ENCODE data around the gene DHRS1. TPM values are rescaled to one million over a fixed set of nuclear protein-coding genes. Genes with fewer than 3 reads are reported as not detected.

Gene DHRS1
- total and polyA plus RNA-seq, 3 experiments from 2014 or later: 9.3 to 34.8 (median 9.8) TPM

- H3K27ac Mint-ChIP-seq: peak overlapping the region; percentile 25 to 93 (median 78)
- H3K27me3 Mint-ChIP-seq: peaks cover 4 to 12% of the 10 kb centered on the region in 2 donors
- H3K9me3 Mint-ChIP-seq: no peaks in the 10 kb centered on the region
- Histone ChIP-seq H3K27me3 (ENCODE audit: insufficient read depth, low read length, poor library complexity, severe bottlenecking) (no peaks in the 10 kb centered on the region), H3K27ac (ENCODE audit: low read depth, low read length) (no peak overlapping the region), H3K4me3 (ENCODE audit: low read length) (no peak overlapping the region), H3K4me1 (ENCODE audit: insufficient read depth, low read length) (peaks cover 44% of the 10 kb centered on the region), H3K9me3 (ENCODE audit: low read length) (no peaks in the 10 kb centered on the region), H3K36me3 (ENCODE audit: insufficient read depth, low read length) (no peaks in the 10 kb centered on the region)
- CTCF ChIA-PET: interaction anchor here (0.8 to 16.8 kb wide), 4 partner anchors 10 to 104 kb away, joined by 3 to 265 read pairs (median 6); partner anchors contain the start of genes CIDEB, DHRS1, LTB4R and LTB4R2
- H3K4me3 Mint-ChIP-seq: peak overlapping the region in 4 of 7 donors; percentile 15 to 61 (median 43)
- no peaks in the 10 kb centered on the region for H3K36me3 Mint-ChIP-seq
- POLR2A ChIA-PET: no interaction called here
- DNase-seq: no peak
- H3K4me1 Mint-ChIP-seq: peaks cover 49 to 56% (median 53%) of the 10 kb centered on the region in 3 donors
Observed at GRCh38 chr14:24327303-24327702, 27.7 kb upstream of the DHRS1 start.

- ChIA-PET CTCF (interaction anchor here (1.2 to 16.8 kb wide), 2 partner anchors 19 to 105 kb away, joined by 4 to 265 read pairs; partner anchors contain the start of genes CIDEB, DHRS1, LTB4R and LTB4R2), POLR2A (interaction anchor here (1.0 kb wide), 1 partner anchor 12 kb away, joined by 3 read pairs; no protein-coding TSS in a partner anchor)
Observed at GRCh38 chr14:24325963-24326362, 26.4 kb upstream of the DHRS1 start.

GRCh38 chr14:24325041-24325530 lies 25.5 kb upstream of the DHRS1 start:
- H3K27me3 ChIP-seq (ENCODE audit: insufficient read depth, low read length, poor library complexity, severe bottlenecking): no peaks in the 10 kb centered on the region
- Mint-ChIP-seq H3K27me3 (peaks cover 3 to 6% of the 10 kb centered on the region in 2 donors), H3K4me3 (no peak overlapping the region), H3K9me3 (no peaks in the 10 kb centered on the region), H3K27ac (peak overlapping the region in 1 of 8 donors; percentile 15), H3K36me3 (no peaks in the 10 kb centered on the region), H3K4me1 (peaks cover 29 to 34% (median 32%) of the 10 kb centered on the region in 3 donors)
- H3K36me3 ChIP-seq (ENCODE audit: insufficient read depth, low read length): no peaks in the 10 kb centered on the region
- POLR2A ChIA-PET: no interaction called here
- H3K9me3 ChIP-seq (ENCODE audit: low read length): no peaks in the 10 kb centered on the region
- H3K27ac ChIP-seq (ENCODE audit: low read depth, low read length): no peak overlapping the region
- CTCF ChIA-PET: interaction anchor here (1.2 to 16.8 kb wide), 4 partner anchors 9 to 106 kb away, joined by 4 to 265 read pairs (median 20); partner anchors contain the start of genes ADCY4, CIDEB, DHRS1 and LTB4R
- H3K4me1 ChIP-seq (ENCODE audit: insufficient read depth, low read length): peaks cover 25% of the 10 kb centered on the region
- no peak for DNase-seq
- H3K4me3 ChIP-seq (ENCODE audit: low read length): no peak overlapping the region

More at GRCh38 chr14:24325963-24326362, 26.4 kb upstream of the DHRS1 start:
- H3K4me3 ChIP-seq (ENCODE audit: low read length): no peak overlapping the region
- no peaks in the 10 kb centered on the region for H3K27me3 ChIP-seq (ENCODE audit: insufficient read depth, low read length, poor library complexity, severe bottlenecking)
- no peaks in the 10 kb centered on the region for H3K9me3 Mint-ChIP-seq
- no peaks in the 10 kb centered on the region for H3K9me3 ChIP-seq (ENCODE audit: low read length)
- no peak overlapping the region for H3K27ac ChIP-seq (ENCODE audit: low read depth, low read length)
- no peak overlapping the region for H3K4me3 Mint-ChIP-seq
- no peaks in the 10 kb centered on the region for H3K36me3 ChIP-seq (ENCODE audit: insufficient read depth, low read length)
- H3K27ac Mint-ChIP-seq: peak overlapping the region in 1 of 8 donors; percentile 6
- DNase-seq: no peak
- peaks cover 31% of the 10 kb centered on the region for H3K4me1 ChIP-seq (ENCODE audit: insufficient read depth, low read length)
- H3K36me3 Mint-ChIP-seq: no peaks in the 10 kb centered on the region
- peaks cover 0 to 8% of the 10 kb centered on the region in 2 donors for H3K27me3 Mint-ChIP-seq
- H3K4me1 Mint-ChIP-seq: peaks cover 38 to 43% (median 41%) of the 10 kb centered on the region in 3 donors

DNA sequence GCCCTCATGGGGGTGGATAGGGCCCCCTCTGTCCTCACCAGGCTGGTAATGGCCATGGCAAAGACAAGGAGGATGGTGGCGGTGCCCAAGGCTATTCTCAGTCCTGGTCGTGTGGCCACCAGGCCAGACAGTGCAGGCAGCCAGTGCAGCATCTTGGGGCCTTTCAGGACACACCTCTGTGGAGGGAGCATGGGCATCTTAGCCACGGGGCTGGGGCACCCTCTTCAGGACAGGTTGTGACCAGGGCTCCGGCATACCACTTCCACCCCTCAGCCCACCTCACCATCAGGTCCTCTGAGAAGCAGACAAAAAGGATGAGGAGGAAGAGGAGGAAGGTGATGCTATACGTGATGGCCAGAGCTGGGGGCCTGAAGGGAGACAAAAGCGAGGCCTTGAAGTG lies 24.4 kb upstream of the DHRS1 start:
- Mint-ChIP-seq H3K4me3 (no peak overlapping the region), H3K36me3 (no peaks in the 10 kb centered on the region), H3K4me1 (peaks cover 18 to 24% (median 22%) of the 10 kb centered on the region in 3 donors), H3K27ac (peak overlapping the region in 1 of 8 donors; percentile 72), H3K9me3 (no peaks in the 10 kb centered on the region), H3K27me3 (peaks cover 2 to 5% of the 10 kb centered on the region in 2 donors)
- H3K4me3 ChIP-seq (ENCODE audit: low read length): no peak overlapping the region
- no peak for DNase-seq
- H3K4me1 ChIP-seq (ENCODE audit: insufficient read depth, low read length): peaks cover 14% of the 10 kb centered on the region
- H3K36me3 ChIP-seq (ENCODE audit: insufficient read depth, low read length): no peaks in the 10 kb centered on the region
- no peaks in the 10 kb centered on the region for H3K9me3 ChIP-seq (ENCODE audit: low read length)
- CTCF ChIA-PET: interaction anchor here (5.4 to 16.8 kb wide), 2 partner anchors 10 to 17 kb away, joined by 35 to 265 read pairs; partner anchors contain the start of genes ADCY4, CIDEB, DHRS1 and LTB4R
- no peak overlapping the region for H3K27ac ChIP-seq (ENCODE audit: low read depth, low read length)
- H3K27me3 ChIP-seq (ENCODE audit: insufficient read depth, low read length, poor library complexity, severe bottlenecking): no peaks in the 10 kb centered on the region
- POLR2A ChIA-PET: no interaction called here

GRCh38 chr14:24323341-24323740 lies 23.8 kb upstream of the DHRS1 start:
- no peaks in the 10 kb centered on the region for H3K36me3 ChIP-seq (ENCODE audit: insufficient read depth, low read length)
- peak overlapping the region in 2 of 8 donors; percentile 44 to 72 for H3K27ac Mint-ChIP-seq
- ChIA-PET CTCF (interaction anchor here (5.4 to 16.8 kb wide), 2 partner anchors 10 to 16 kb away, joined by 35 to 265 read pairs; partner anchors contain the start of genes ADCY4, CIDEB, DHRS1 and LTB4R), POLR2A (interaction anchor here (0.5 kb wide), 1 partner anchor 111 kb away, joined by 3 read pairs; no protein-coding TSS in a partner anchor)
- no peak for DNase-seq
- H3K4me1 ChIP-seq (ENCODE audit: insufficient read depth, low read length): peaks cover 8% of the 10 kb centered on the region
- H3K4me1 Mint-ChIP-seq: peaks cover 12 to 17% (median 15%) of the 10 kb centered on the region in 3 donors
- H3K9me3 ChIP-seq (ENCODE audit: low read length): no peaks in the 10 kb centered on the region
- peaks cover 2 to 5% of the 10 kb centered on the region in 2 donors for H3K27me3 Mint-ChIP-seq
- H3K27me3 ChIP-seq (ENCODE audit: insufficient read depth, low read length, poor library complexity, severe bottlenecking): no peaks in the 10 kb centered on the region
- no peaks in the 10 kb centered on the region for H3K9me3 Mint-ChIP-seq
- no peak overlapping the region for H3K4me3 ChIP-seq (ENCODE audit: low read length)
- peak overlapping the region in 1 of 7 donors; percentile 69 for H3K4me3 Mint-ChIP-seq
- no peak overlapping the region for H3K27ac ChIP-seq (ENCODE audit: low read depth, low read length)
- no peaks in the 10 kb centered on the region for H3K36me3 Mint-ChIP-seq

- ChIA-PET POLR2A (interaction anchor here (1.1 kb wide), 1 partner anchor 12 kb away, joined by 6 read pairs; no protein-coding TSS in a partner anchor), CTCF (interaction anchor here (1.0 to 16.8 kb wide), 3 partner anchors 11 to 109 kb away, joined by 5 to 265 read pairs (median 35); partner anchors contain the start of genes ADCY4, CIDEB, DHRS1 and LTB4R)
- H3K9me3 Mint-ChIP-seq: no peaks in the 10 kb centered on the region
- H3K27ac Mint-ChIP-seq: no peak overlapping the region
- H3K27ac ChIP-seq (ENCODE audit: low read depth, low read length): no peak overlapping the region
- H3K9me3 ChIP-seq (ENCODE audit: low read length): no peaks in the 10 kb centered on the region
- H3K4me3 Mint-ChIP-seq: no peak overlapping the region
- no peak overlapping the region for H3K4me3 ChIP-seq (ENCODE audit: low read length)
- H3K36me3 Mint-ChIP-seq: no peaks in the 10 kb centered on the region
- no peaks in the 10 kb centered on the region for H3K36me3 ChIP-seq (ENCODE audit: insufficient read depth, low read length)
- peaks cover 2 to 5% of the 10 kb centered on the region in 2 donors for H3K27me3 Mint-ChIP-seq
- H3K27me3 ChIP-seq (ENCODE audit: insufficient read depth, low read length, poor library complexity, severe bottlenecking): no peaks in the 10 kb centered on the region
- DNase-seq: no peak
- H3K4me1 ChIP-seq (ENCODE audit: insufficient read depth, low read length): peaks cover 8% of the 10 kb centered on the region
- peaks cover 8 to 11% (median 11%) of the 10 kb centered on the region in 3 donors for H3K4me1 Mint-ChIP-seq
Observed at GRCh38 chr14:24322672-24323071, 23.1 kb upstream of the DHRS1 start.

DNA sequence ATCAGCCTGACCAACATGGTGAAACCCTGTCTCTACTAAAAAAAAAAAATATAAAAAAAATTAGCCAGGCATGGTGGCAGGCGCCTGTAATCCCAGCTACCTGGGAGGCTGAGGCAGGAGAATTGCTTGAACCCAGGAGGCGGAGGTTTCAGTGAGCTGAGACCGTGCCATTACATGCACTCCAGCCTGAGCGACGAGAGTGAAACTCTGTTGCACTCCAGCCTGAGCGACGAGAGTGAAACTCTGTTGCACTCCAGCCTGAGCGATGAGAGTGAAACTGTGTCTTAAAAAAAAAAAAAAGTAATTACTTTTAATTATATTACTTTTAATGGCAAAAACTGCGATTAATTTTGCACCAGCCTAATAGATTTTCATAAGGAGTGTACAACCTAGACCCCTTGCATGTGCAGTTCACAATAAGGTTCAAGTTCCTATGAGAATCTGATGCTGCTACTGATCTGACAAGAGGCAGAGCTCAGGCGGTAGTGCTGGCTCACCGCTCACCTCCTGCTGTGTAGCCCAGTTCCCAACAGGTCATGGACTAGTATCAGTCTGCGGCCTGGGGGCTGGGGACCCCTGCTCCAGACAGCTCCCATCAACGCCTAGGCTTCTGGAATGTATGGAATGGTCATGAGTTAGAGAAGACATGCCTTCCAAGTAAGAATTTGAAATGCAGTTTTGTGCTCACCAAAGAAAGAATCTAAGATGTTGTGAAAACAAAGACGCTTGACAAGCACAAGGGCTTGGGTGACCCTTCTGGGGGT lies 21.8 kb upstream of the DHRS1 start:
- peaks cover 0 to 8% (median 8%) of the 10 kb centered on the region in 3 donors for H3K4me1 Mint-ChIP-seq
- ChIA-PET POLR2A (interaction anchor here (1.1 kb wide), 1 partner anchor 11 kb away, joined by 6 read pairs; no protein-coding TSS in a partner anchor), CTCF (interaction anchor here (1.0 to 16.8 kb wide), 3 partner anchors 12 to 110 kb away, joined by 5 to 265 read pairs (median 35); partner anchors contain the start of genes ADCY4, CIDEB, DHRS1 and LTB4R)
- DNase-seq: no peak
- Histone ChIP-seq H3K27me3 (ENCODE audit: insufficient read depth, low read length, poor library complexity, severe bottlenecking) (no peaks in the 10 kb centered on the region), H3K4me1 (ENCODE audit: insufficient read depth, low read length) (no peaks in the 10 kb centered on the region), H3K36me3 (ENCODE audit: insufficient read depth, low read length) (no peaks in the 10 kb centered on the region), H3K27ac (ENCODE audit: low read depth, low read length) (no peak overlapping the region), H3K4me3 (ENCODE audit: low read length) (no peak overlapping the region), H3K9me3 (ENCODE audit: low read length) (no peaks in the 10 kb centered on the region)
- no peak overlapping the region for H3K27ac Mint-ChIP-seq
- H3K4me3 Mint-ChIP-seq: no peak overlapping the region
- peaks cover 2 to 5% of the 10 kb centered on the region in 2 donors for H3K27me3 Mint-ChIP-seq
- H3K9me3 Mint-ChIP-seq: no peaks in the 10 kb centered on the region
- H3K36me3 Mint-ChIP-seq: no peaks in the 10 kb centered on the region
